Ishikawa (cell line): ENCODE measurements around the gene DACH1.

Experiments
- CEBPB ChIP-seq: IDR thresholded peaks from 2 replicates; pipeline ENCODE4 v1.6.1; 2012
- CREB1 ChIP-seq: IDR thresholded peaks from 2 replicates; pipeline ENCODE4 v1.6.1; 2012; ENCODE audit warnings: low read depth
- EP300 ChIP-seq: IDR thresholded peaks from 2 replicates; pipeline ENCODE4 v1.6.1; 2012; ENCODE audit warnings: borderline replicate concordance
- FOXM1 ChIP-seq: IDR thresholded peaks from 2 replicates; pipeline ENCODE4 v1.6.1; 2012; ENCODE audit warnings: low read depth, borderline replicate concordance
- NFIC ChIP-seq: IDR thresholded peaks from 2 replicates; pipeline ENCODE4 v1.6.1; 2012
- RAD21 ChIP-seq: IDR thresholded peaks from 2 replicates; pipeline ENCODE4 v1.6.1; 2012; ENCODE audit warnings: low read depth
- TAF1 ChIP-seq: IDR thresholded peaks from 2 replicates; pipeline ENCODE4 v1.6.1; 2012; ENCODE audit warnings: low read depth, mild to moderate bottlenecking
- TEAD4 ChIP-seq: IDR thresholded peaks from 2 replicates; pipeline ENCODE4 v1.6.1; 2012
- YY1 ChIP-seq: IDR thresholded peaks from 2 replicates; pipeline ENCODE4 v1.6.1; 2012; ENCODE audit warnings: low read depth
- ZBTB7A ChIP-seq: IDR thresholded peaks from 2 replicates; pipeline ENCODE4 v1.6.1; 2012; ENCODE audit warnings: low read depth
- TF ChIP-seq, protein P1 (sequence below): IDR thresholded peaks from 2 replicates; pipeline ENCODE4 v1.6.1; 2012; ENCODE audit warnings: low read depth, mild to moderate bottlenecking
- TF ChIP-seq, protein P2 (sequence below): IDR thresholded peaks from 2 replicates; pipeline ENCODE4 v1.6.1; 2012
- TF ChIP-seq, protein P3 (sequence below): IDR thresholded peaks from 2 replicates; pipeline ENCODE4 v1.6.1; 2012

DNA sequence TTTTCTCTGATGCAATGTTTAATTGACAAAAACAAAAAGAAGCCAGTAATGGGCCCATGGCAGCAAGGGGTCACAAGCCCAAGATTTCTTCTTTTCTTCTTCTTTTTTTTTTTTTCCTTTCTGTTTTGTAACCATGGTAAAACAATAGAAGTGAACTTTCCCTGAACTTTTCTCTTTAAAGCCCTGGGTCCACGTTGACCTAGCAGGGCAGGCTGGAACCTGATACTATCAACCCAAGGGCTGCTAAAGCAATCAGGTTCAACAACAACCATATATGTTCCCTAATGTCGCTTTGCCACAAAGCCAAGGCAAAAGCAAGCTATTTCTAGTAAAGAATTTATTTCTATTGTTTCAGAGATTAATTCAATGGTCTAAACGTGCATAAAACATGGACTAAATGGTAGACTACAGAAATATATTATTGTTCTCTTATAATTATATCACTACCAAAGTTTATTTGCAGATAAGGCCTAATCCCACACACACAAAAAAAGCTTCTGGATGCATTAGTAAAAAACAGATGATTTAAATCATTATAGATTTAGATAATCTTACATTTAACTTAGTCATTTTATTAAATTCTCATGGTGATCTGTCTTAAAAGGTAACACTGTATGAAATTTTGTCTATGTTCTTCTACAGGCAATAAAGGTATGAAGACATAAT is 153.9 kb downstream of the DACH1 start:
- TF ChIP-seq TEAD4, result no peak
- no peak for TF ChIP-seq CEBPB
- no peak for TF ChIP-seq RAD21
- no peak for TF ChIP-seq YY1
- TF ChIP-seq, protein P1, sequence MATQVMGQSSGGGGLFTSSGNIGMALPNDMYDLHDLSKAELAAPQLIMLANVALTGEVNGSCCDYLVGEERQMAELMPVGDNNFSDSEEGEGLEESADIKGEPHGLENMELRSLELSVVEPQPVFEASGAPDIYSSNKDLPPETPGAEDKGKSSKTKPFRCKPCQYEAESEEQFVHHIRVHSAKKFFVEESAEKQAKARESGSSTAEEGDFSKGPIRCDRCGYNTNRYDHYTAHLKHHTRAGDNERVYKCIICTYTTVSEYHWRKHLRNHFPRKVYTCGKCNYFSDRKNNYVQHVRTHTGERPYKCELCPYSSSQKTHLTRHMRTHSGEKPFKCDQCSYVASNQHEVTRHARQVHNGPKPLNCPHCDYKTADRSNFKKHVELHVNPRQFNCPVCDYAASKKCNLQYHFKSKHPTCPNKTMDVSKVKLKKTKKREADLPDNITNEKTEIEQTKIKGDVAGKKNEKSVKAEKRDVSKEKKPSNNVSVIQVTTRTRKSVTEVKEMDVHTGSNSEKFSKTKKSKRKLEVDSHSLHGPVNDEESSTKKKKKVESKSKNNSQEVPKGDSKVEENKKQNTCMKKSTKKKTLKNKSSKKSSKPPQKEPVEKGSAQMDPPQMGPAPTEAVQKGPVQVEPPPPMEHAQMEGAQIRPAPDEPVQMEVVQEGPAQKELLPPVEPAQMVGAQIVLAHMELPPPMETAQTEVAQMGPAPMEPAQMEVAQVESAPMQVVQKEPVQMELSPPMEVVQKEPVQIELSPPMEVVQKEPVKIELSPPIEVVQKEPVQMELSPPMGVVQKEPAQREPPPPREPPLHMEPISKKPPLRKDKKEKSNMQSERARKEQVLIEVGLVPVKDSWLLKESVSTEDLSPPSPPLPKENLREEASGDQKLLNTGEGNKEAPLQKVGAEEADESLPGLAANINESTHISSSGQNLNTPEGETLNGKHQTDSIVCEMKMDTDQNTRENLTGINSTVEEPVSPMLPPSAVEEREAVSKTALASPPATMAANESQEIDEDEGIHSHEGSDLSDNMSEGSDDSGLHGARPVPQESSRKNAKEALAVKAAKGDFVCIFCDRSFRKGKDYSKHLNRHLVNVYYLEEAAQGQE, result no peak
- TF ChIP-seq TAF1, result no peak
- no peak for TF ChIP-seq EP300
- TF ChIP-seq CREB1, result no peak
- TF ChIP-seq ZBTB7A, result no peak
- TF ChIP-seq, protein P2, sequence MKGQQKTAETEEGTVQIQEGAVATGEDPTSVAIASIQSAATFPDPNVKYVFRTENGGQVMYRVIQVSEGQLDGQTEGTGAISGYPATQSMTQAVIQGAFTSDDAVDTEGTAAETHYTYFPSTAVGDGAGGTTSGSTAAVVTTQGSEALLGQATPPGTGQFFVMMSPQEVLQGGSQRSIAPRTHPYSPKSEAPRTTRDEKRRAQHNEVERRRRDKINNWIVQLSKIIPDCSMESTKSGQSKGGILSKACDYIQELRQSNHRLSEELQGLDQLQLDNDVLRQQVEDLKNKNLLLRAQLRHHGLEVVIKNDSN, result no peak
- TF ChIP-seq, protein P3, sequence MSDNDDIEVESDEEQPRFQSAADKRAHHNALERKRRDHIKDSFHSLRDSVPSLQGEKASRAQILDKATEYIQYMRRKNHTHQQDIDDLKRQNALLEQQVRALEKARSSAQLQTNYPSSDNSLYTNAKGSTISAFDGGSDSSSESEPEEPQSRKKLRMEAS, result no peak
- TF ChIP-seq NFIC, result no peak
- TF ChIP-seq FOXM1, result no peak
